HuH-7.5 (cell line): ENCODE measurements around the gene PLA2G12A.

Experiments used
- DNase-seq: peaks from one replicate; pipeline ENCODE4 v3.0.0; 2011; ENCODE audit warnings: low spot score

PLA2G12A gene

DNA sequence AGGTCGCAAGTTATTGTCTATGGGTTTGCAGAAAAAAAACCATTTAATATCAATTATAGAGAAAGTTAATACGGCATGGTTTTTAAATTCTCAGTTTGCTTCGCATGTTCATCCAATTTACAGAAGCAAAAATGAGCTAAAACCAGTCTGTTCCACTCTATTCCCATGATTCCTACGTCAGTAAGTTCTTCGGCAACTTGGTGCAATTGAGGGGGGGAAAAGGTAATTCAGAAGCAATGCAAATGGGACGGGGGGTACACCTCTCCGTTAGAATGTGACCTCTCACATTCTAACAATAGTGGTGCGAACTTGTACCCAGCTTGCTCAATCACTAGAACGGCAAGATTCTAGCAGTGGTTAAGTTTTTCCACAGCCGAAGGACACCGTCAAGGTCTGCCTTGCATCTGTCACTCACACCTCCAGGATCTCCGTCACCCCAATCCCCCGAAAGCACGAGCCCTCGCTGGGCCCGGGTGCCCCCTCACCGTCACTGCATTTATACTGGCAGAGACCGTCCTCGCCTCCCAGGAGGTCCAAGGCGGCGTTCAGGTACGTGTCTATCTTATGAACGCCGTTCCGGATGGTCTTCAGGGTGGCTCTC is 653 bp downstream of the PLA2G12A start:
- DNase-seq = no peak

DNA sequence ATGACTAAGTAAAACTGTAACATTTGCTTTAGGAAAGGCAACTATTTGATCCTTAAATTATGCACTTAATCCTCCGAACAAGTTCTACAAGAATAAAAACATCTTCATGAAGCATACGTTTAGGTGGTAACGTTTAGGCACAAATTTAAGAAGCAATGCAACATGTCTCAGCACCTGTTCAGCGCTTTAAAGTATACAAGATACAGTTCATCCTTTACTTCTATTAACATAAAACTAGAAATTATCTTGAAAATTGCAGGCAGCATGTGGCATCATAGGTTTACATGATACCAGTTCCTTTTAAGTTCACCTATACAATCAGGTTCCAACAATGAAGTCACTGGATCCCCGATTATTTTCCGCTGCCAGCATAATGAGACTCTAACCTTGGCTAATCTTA is 1.5 kb downstream of the PLA2G12A start:
- DNase-seq = no peak

DNA sequence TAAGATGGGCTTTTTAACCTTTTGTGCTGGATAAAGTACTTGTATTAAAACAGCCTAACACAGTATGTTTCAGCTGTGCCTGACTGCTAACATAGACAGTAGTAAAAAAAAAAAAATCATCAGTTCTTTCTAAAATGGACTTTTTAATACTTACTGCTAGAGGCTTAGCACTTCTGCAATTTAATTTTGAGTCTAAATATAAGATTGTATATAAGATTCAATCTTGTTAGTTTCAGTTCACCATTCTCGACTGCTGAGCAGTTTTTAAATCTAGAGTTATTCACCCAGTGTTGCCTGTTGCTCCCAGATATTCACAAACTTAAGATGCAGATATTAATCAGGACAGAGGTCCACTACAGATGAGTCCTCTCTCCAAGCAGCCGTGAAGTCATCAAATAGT is 6.8 kb downstream of the PLA2G12A start:
- DNase-seq = no peak

DNA sequence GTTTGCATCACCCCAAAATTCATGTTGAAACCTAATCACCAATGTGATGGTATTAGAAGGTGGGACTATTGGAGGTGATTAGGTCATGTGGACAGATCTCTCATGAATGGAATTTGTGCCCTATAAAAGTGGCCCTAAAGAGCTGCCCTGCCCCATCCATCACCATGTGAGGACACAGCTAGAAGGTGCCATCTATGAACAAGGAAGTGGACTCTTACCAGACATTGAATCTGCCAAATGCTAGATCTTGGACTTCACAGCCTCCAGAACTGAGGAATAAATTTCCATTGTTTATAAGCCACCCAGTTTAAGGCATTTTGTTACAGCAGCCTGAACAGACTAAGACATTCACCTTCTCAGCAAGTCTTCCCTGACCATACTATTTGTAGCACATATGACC is 7.5 kb downstream of the PLA2G12A start:
- no peak for DNase-seq

DNA sequence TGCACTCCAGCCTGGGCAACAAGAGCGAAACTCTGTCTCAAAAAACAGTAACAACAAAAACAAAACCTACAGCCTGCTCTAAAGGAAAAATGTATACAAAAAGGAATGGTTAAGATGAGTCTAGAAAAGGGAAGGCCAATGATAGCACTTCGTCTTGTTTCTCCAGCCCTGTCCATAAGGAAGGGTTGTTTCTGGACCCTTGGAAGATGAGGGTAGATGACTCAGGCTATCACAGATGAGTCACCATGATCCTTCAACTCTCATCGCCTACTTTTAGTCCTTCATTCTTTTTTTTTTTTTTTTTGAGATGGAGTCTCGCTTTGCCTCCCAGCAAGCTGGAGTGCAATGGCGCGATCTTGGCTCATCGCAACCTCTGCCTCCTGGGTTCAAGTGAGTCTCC is 8.8 kb downstream of the PLA2G12A start:
- no peak for DNase-seq

DNA sequence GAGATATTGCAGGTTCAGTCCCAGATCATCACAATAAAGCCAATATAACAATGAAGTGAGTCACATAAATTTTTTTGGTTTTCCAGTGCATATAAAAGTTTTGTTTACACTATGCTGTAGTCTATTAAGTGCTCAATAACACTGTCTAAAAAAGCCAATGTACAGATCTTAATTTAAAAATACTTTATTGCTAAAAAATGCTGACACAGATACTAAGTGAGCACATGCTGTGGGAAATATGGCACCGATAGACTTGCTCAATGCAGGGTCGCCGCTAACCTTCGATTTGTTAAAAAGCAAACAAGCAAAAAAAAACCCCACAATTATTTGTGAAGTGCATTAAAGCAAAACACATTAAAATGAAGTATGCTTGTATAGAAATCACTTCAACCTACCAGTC is 10.3 kb downstream of the PLA2G12A start:
- DNase-seq = no peak

DNA sequence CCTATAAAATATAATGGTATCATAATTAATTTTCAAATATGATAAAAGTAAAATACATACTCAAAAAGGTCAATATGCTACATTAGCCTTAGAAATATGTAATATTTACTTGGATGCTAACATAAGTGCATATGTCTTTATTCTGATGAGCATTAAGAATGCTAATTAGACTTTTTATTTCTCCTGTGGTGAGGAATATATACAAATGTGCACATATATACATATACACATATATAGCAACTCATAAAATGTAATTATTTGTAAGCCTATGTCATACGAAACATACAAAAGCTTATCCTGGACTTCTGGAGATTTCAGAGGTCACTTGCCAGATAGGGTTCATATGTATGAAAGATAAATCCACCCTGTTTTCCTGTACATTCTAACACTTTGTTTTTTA is 11.1 kb downstream of the PLA2G12A start:
- DNase-seq = no peak

DNA sequence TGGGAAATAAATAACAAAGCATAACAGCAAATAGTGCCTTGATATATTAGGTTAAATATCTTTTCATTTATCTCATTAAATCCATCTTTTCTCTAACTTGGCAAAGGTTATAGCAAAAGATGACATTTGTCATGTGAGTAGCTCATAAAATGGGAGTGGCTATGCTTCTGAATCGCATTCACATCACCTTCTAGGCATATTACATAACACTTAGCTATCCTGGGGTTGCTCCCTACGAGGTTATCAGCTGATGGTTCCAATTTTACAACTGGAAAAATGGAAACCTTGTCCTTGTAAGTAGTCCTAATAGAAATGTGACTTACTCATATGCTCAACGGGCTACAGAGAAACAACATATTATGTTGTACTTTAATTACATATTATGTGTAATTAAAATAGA is 16.4 kb downstream of the PLA2G12A start:
- no peak for DNase-seq

DNA sequence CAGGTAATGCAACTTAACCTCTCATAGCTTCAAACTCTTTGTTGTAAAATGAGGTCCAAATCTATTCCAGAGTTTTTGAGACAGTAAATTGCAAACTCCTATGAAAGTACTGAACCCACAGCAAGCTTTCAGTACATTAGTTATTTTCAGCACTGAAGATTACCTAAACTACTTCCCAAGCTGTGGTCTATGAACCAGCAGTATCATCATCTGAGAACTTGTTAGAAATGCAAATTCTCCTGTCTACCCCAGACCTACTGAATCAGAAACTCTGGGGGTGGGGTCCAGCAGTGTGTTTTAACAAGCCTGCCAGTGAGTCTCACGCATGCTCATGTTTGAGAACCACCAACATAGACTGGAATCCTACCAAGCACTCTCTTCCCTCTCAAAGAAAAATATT is 20.9 kb downstream of the PLA2G12A start:
- no peak for DNase-seq

DNA sequence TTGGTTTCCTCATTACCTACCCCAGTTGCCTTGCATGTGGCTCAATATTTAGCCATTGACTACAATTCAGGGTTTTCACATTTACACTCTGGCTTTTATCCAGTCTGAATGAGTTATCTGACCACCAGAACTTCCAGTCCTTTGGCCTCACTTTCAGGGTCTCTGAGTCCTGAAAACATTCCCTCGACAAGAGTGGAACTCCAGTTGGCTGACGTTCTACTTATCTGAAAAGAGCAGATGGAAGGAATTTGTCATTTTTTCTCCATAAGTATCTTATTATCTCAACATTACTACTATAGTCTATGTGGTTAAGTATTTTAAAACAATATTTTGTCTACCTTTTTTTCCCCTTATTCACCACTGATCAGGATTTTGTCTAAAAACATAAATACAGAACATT is 21.4 kb downstream of the PLA2G12A start:
- no peak for DNase-seq

DNA sequence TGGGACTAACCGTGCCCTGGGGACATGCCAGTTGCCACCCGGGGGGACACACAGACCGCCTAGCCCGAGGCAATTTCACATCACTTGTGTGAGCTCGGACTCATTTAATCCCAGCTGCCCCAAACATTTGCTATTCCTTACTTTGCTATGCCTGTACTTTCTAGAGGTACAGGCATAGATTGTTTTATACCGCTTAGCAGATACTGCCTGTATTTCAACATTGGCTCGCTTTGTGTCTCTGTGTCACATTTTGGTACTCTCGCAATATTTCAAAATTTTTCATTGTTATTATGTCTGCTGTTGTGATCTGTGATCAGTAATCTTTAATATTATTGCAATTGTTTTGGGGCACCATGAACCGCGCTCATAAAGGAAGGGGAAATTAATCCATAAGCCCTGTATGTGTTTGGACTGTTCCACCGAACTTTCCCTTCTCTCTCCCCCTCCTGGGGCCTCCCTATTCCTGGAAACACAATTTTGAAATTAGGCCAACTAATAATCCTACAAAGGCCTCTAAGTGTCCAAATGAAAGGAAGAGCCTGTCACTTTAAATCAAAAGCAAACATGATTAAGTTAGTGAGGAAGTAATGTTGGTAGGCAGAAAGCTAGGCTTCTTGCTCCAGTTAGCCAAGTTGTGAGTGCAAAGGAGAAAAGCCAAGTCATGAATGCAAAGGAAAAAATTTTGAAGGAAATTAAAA is 26.1 kb downstream of the PLA2G12A start:
- DNase-seq = no peak

DNA sequence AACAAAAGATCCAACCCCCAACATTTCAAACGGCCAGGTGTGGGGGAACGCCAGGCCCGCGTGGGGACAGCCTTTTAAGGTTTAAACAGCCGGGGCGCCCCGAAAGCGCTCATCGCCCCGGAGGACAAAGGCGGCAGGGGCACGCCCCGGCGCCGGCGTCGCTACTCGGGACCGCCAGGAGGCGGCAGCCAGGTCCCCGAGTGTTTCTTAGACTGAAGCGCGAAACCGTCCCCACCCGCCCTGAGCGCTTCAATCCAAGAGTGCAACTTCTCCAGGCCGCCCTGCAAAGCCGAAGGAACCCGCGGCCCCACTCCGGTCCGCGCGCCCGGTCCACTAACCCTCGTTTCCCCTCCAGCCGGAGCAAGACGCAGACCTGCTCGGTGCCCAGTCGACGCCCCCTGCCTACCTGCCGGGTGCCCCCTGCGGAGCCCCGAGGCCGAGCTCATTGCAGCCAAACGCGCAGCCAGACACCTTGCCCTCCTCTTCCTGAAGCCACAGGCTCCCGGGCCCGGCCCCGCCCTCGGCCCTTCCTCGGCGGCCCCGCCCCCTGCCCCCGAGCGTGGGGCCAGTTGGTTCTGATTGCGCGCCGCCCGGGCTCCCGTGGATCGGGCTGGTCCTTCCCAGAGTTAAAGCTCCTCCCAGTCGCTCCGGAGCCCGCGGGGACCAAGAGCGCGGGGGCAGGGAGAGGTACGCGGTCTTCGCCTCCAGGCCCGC is 26.8 kb downstream of the PLA2G12A start, which contains the start of gene CASP6:
TSS of gene CASP6 (minus strand) at position 496 of the 714 bp plus-strand sequence. CDS start at position 446, 50 bp downstream.
- peak; percentile 48 for DNase-seq

DNA sequence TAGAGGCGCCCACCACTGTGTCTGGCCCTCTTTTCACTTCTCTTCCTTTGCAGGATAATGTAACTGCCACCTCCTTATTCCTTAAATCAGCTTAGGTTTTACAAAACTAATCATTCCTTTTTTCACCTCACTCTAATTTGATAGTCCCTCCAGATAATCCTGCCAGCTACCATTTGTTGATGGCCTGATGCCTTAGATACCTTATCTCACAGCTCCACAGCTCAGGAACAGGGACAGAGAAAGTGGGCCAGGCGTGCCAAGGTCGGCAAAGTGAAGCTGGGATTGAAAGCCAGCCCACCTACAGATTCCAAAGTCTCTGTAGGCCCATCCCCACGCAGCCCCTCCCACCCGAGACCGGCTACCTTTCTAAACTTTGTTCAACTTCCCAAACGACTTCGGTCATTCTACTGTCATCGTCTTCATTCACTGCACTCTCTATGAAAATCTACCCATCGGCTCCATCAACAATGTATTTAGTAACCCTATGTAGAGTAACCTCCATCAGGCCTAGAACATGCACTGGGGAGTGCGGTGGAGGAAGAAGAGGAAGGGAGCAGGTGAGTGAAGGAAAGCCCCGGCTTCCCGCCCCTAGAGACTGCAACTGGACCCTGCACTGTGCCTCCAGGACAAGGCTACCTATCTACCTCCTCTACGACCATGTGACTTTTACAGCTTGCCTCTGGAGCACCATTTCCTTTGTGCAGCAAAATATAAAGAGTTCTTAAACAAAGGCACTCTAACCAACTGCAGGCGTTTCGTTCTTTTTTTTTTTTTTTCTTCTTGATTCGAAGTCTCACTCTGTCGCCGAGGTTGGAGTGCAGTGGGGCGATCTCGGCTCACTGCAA is 28.1 kb downstream of the PLA2G12A start:
- DNase-seq = peak; percentile 47

DNA sequence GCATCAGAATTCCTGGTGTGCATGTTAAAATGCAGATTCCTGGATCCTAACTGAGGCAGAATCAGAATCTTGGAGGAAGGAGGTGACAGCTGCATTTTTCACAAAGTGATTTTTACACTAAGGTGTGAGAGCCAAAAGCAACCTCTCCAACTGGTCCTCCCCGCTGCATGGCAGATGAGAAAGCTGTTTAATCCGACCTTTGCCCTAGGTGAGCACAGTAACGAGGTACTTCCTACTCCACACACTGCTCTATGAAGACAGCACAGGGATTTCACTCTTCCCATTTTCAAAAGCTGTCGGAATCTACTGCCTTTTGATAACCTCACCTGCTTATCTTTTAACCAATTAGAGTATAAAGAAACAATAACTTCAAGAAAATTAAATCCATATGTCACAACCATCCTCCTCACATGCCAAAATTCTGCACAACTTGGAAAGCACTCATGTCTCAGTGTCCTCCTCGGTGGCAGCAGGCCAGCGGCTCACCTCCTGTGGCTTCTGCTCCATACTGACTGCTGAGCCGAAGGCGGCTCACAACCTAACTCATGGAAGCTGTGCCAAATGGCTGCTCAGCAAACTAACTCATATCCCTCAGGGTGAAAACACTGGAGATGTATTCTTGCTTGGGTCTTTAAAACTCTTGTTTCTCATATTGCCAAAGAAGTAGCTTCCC is 30.2 kb downstream of the PLA2G12A start:
- no peak for DNase-seq

DNA sequence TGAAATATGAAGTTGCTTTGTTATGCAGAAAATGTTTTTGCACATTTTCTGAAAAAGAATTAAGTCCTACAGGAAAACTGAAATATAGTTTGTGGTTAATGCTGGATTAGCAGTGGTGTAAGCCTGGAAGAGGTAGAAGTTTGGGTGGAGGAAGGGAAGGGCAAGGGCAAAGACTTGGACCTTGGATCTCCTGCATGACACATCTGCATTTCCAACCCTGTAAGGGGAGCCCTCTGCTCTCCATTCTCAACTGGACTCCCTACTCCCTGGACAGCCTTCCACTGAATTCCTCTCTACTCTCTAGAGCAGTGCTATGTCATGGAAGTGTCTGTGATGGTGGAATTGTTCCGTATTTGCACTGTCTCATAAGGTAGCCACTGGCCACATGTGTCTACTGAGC is 31.2 kb downstream of the PLA2G12A start:
- no peak for DNase-seq

DNA sequence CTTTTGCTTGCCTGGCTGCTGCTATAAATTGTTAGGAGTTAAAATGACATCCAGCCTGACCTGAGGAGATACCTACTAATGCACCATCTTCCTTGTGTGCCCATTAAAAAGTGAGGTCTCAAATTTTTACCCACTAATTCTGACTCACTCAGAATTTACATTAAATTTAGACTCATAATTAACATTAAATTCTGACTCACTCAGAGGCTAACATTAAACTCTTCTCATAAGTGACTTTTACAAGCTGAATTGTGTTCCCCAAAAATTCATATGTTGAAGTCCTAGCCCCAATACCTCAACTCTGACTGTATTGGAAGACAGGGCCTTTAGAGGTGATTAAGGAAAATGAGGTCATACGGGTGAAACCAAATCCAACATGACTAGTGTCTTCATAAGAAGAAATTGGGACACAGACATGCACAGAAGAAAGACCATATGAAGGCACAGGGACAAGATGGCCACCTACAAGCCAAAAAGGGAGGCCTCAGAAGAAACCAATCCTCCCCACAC is 38.4 kb downstream of the PLA2G12A start:
- DNase-seq = no peak

DNA sequence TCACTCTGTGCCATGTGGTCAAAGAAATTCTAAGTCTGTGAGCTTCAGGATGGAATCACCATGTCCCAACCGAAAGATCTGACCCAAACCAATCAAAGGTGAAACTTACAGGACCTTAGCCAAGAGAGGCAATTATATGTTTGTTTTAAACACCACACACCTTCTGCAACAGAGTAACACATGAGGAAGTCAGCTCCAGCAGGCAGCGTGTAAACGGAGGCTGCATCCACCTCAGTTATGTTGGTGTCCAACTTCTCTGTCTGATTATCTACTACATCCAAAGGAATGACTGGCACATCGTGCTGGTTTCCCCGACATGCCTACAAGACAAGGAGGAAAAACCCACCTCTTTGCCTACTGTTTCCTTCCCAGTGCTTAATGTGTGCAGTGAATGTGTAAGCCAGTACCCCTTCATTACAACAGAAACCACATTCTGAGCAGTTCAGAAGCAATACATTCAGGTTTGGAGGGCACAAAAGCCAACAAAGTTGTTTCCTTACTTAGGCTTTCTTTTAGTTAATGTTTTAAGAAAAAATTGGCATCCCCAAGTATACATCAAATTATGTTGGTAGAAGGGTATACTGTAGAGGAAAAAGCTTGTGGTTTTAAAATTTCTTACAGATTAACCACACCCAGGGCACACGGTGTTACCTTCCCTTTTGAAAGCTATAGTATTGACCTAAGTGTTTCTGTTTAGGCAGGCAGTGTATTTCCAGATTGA is 39.0 kb downstream of the PLA2G12A start:
- DNase-seq = no peak

DNA sequence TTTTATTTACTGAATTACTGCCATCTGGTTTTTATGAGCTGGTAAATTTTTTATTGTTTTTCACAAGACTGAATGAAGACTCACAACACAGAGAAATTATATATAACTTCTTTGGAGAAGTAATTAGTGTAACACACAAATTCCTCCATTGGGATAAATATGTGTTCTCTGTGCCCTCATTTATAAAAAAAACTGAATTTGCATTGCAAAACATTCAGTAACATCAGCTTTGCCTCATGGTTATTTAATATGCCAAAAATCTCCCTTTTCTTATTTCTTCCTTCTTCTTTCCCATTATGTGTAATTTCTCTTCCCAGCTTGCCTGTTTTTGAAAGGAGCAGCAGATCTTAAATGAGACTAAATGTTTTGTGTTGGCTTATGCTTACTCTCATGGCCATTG is 45.1 kb downstream of the PLA2G12A start:
- DNase-seq = no peak

DNA sequence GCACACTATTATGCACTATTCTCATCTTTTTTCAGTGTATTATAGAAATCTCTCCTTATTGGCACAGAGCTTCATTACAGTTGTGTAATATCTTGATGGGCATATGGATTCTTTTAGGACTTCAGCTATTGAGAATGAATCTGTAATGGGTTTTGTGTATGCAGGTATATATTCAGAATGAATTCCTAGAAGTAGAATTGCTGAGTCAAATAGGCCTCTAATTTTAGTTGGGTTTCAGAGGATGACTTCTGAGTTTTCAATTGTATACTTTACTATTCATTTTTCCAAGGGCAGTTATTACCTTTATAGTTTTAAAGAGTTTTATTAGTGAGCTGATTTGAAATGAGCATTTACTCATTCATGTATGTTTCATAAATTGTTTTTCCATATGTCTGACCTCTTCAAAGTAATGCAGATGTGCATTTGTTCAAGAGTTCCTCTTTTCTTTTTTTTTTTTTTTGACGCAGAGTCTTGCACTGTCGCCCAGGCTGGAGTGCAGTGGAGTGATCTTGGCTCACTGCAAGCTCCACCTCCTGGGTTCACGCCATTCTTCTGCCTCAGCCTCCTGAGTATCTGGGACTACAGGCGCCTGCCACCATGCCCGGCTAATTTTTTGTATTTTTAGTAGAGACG is 46.1 kb downstream of the PLA2G12A start:
- no peak for DNase-seq

DNA sequence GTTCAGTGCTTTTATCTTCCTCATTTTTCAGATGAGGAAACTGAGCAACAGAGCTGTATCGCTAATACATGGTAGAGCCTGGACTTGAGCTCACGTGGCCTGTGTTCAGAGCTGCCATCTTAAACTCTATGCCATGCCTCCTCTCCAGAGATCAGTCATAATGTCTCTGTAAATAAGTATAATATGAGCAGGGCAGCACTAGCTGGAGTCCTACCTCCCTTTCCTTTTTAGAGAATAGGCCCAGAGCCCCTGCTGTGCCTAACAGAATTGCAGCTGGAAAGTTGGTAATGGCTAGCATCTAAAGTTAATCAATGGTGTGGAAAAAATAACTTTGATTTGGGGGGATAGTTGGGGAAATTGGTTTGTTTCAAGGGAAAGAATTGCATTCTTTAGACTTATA is 47.0 kb downstream of the PLA2G12A start:
- no peak for DNase-seq
